IMR-90 (cell line): ENCODE data around the gene SLC18A3. TPM values are rescaled to one million over a fixed set of nuclear protein-coding genes. Genes with fewer than 3 reads are reported as not detected.

Source experiments
- ATAC-seq: fragments of 200-7000 bp; cut with Tn5 transposase; 2 replicates; pipeline ENCODE4 v1.9.1; 2020; ENCODE audit warnings: low read depth, mild to moderate bottlenecking, moderate library complexity
- BruUV-seq: library from RNA; stranded (reverse); fragments of 400-500 nt; replicated peaks from 2 replicates; lab custom pipeline; 2021; lab: Mats Ljungman, UMichigan
- CTCF ChIA-PET: fragments of 300-600 bp; formaldehyde crosslinking; extraction: SDS; loops from one replicate; lab custom pipeline; 2021; ENCODE audit warnings: antibody characterized with exemption; lab: Yijun Ruan, JAX
- POLR2A ChIA-PET: fragments of 300-600 bp; sonication (Branson Sonifier 250); formaldehyde crosslinking; loops from one replicate; lab custom pipeline; 2022; ENCODE audit warnings: antibody characterized with exemption; ENCODE audit not compliant: unreplicated experiment; lab: Charles Lee
- DNase-seq: peaks from one replicate; pipeline ENCODE4 v3.0.0; 2013
- H2AFZ ChIP-seq: replicated peaks from 2 replicates; pipeline ENCODE3; 2013; ENCODE audit warnings: low read length, mild to moderate bottlenecking; ENCODE audit not compliant: poor library complexity
- H2AK5ac ChIP-seq: 2 replicates; pipeline ENCODE4 v1.6.1; 2013; ENCODE audit warnings: low read depth, low read length, inconsistent platforms
- H2AK9ac ChIP-seq: replicated peaks from 2 replicates; pipeline ENCODE3; 2013; ENCODE audit warnings: mild to moderate bottlenecking, low read depth, low read length, moderate library complexity; ENCODE audit not compliant: poor library complexity
- H2BK120ac ChIP-seq: 2 replicates; pipeline ENCODE4 v1.6.1; 2013; ENCODE audit warnings: low read depth, low read length, inconsistent platforms
- H2BK15ac ChIP-seq: 3 replicates; pipeline ENCODE4 v1.6.1; 2013; ENCODE audit warnings: low read depth, low read length, inconsistent platforms
- H2BK20ac ChIP-seq: 2 replicates; pipeline ENCODE4 v1.6.1; 2013; ENCODE audit warnings: low read depth, mild to moderate bottlenecking, inconsistent platforms, low read length, moderate library complexity
- H2BK5ac ChIP-seq: 2 replicates; pipeline ENCODE4 v1.6.1; 2013; ENCODE audit warnings: mild to moderate bottlenecking, low read depth, low read length, inconsistent platforms; ENCODE audit not compliant: poor library complexity, severe bottlenecking
- H3K14ac ChIP-seq: replicated peaks from 2 replicates; pipeline ENCODE4 v1.6.1; 2013; ENCODE audit warnings: low read depth, low read length, inconsistent platforms
- H3K18ac ChIP-seq: 2 replicates; pipeline ENCODE4 v1.6.1; 2013; ENCODE audit warnings: low read depth, low read length, control low read depth
- H3K23ac ChIP-seq: 2 replicates; pipeline ENCODE4 v1.6.1; 2013; ENCODE audit warnings: low read depth, low read length, inconsistent platforms
- H3K27ac ChIP-seq: 2 replicates; pipeline ENCODE4 v1.5.1; 2013; ENCODE audit warnings: mild to moderate bottlenecking, control low read depth, low read length; ENCODE audit not compliant: insufficient read depth
- H3K27me3 ChIP-seq: 2 replicates; pipeline ENCODE4 v1.6.1; 2013; ENCODE audit warnings: low read length; ENCODE audit not compliant: control insufficient read depth, insufficient read depth
- H3K36me3 ChIP-seq: 2 replicates; pipeline ENCODE4 v1.6.1; 2013; ENCODE audit warnings: low read length, mixed read lengths; ENCODE audit not compliant: control insufficient read depth, insufficient read depth
- H3K4ac ChIP-seq: 2 replicates; pipeline ENCODE4 v1.6.1; 2013; ENCODE audit warnings: low read depth, low read length, inconsistent platforms
- H3K4me1 ChIP-seq: 2 replicates; pipeline ENCODE4 v1.6.1; 2013; ENCODE audit warnings: low read length, mixed read lengths; ENCODE audit not compliant: control insufficient read depth, insufficient read depth
- H3K4me2 ChIP-seq: 2 replicates; pipeline ENCODE4 v1.6.1; 2013; ENCODE audit warnings: low read depth, mild to moderate bottlenecking, control low read depth, low read length, moderate library complexity
- H3K4me3 ChIP-seq: 2 replicates; pipeline ENCODE4 v1.5.1; 2013; ENCODE audit warnings: low read depth, mild to moderate bottlenecking, control low read depth, low read length, moderate library complexity; ENCODE audit not compliant: insufficient read depth
- H3K56ac ChIP-seq: 2 replicates; pipeline ENCODE4 v1.6.1; 2013; ENCODE audit warnings: low read length, inconsistent platforms; ENCODE audit not compliant: insufficient read depth; ENCODE audit errors: extremely low read depth
- H3K79me1 ChIP-seq, 2 experiments: 2 replicates each; pipeline ENCODE4 v1.6.1; 2013; ENCODE audit warnings: low read length in 2 of 2, inconsistent platforms in 1 of 2, low read depth in 1 of 2
- H3K9ac ChIP-seq: 2 replicates; pipeline ENCODE4 v1.6.1; 2013; ENCODE audit warnings: low read depth, low read length, control low read depth
- H3K9me1 ChIP-seq: 2 replicates; pipeline ENCODE4 v1.6.1; 2013; ENCODE audit warnings: low read length, inconsistent platforms; ENCODE audit not compliant: insufficient read depth
- H3K9me3 ChIP-seq: 2 replicates; pipeline ENCODE4 v1.6.1; 2013; ENCODE audit warnings: low read length; ENCODE audit not compliant: control insufficient read depth, insufficient read depth
- H4K20me1 ChIP-seq: 2 replicates; pipeline ENCODE4 v1.6.1; 2013; ENCODE audit warnings: low read length, inconsistent platforms; ENCODE audit not compliant: insufficient read depth
- H4K5ac ChIP-seq: 2 replicates; pipeline ENCODE4 v1.6.1; 2013; ENCODE audit warnings: mild to moderate bottlenecking, low read depth, low read length, control low read depth
- H4K8ac ChIP-seq, 2 experiments: 2 replicates each; pipeline ENCODE4 v1.6.1; 2013; ENCODE audit warnings: low read depth in 2 of 2, low read length in 2 of 2, control low read depth in 1 of 2, inconsistent platforms in 1 of 2
- H4K91ac ChIP-seq: 2 replicates; pipeline ENCODE4 v1.6.1; 2013; ENCODE audit warnings: low read depth, low read length, inconsistent platforms; ENCODE audit not compliant: insufficient read depth
- FOS ChIP-seq: fragments of 150-350 bp; IDR thresholded peaks from 2 replicates; pipeline ENCODE4 v1.6.1; 2016; ENCODE audit warnings: low read depth, low read length
- MXI1 ChIP-seq: IDR thresholded peaks from 2 replicates; pipeline ENCODE4 v1.6.1; 2012; ENCODE audit warnings: low read depth, mild to moderate bottlenecking, low read length, moderate library complexity, borderline replicate concordance
- NFE2L2 ChIP-seq: fragments of 150-350 bp; IDR thresholded peaks from 2 replicates; pipeline ENCODE4 v1.6.1; 2016; ENCODE audit warnings: low read depth, mild to moderate bottlenecking, low read length
- RAD21 ChIP-seq: IDR thresholded peaks from 2 replicates; pipeline ENCODE4 v1.6.1; 2012; ENCODE audit warnings: low read length, improper control_type of control experiment
- RCOR1 ChIP-seq: IDR thresholded peaks from 2 replicates; pipeline ENCODE4 v1.6.1; 2012; ENCODE audit warnings: mild to moderate bottlenecking, low read length, improper control_type of control experiment; ENCODE audit not compliant: insufficient replicate concordance
- RFX5 ChIP-seq: IDR thresholded peaks from 2 replicates; pipeline ENCODE4 v1.8.0; 2012; ENCODE audit warnings: low read depth, mild to moderate bottlenecking, low read length, moderate library complexity
- WGBS, 2 experiments: methylation state at CpG; one replicate each; pipeline versions ENCODE4 v1.1.5 to v1.1.7; 2013; ENCODE audit warnings: missing lambda C conversion rate in 2 of 2; ENCODE audit not compliant: insufficient read length in 1 of 2; ENCODE audit errors: extremely low coverage in 2 of 2; 5-methylcytosine and 5-hydroxymethylcytosine counted together
- dilution Hi-C: fragments of 300-500 bp; cut with HindIII; formaldehyde crosslinking; loops from one replicate; pipeline ENCODE4 v1.14.3; 2018; ENCODE audit warnings: low sequenced_read_pairs; ENCODE audit not compliant: unreplicated experiment
- in situ Hi-C: fragments of 300-500 bp; cut with MboI; formaldehyde crosslinking; loops from 3 replicates; pipeline ENCODE4 v1.14.3; 2019; ENCODE audit warnings: low sequenced_read_pairs, inconsistent platforms, mixed read lengths
- intact Hi-C: fragments of 100-400 bp; cut with micrococcal nuclease; formaldehyde crosslinking; loops from 2 replicates; pipeline ENCODE4 v1.10.0; 2022
- polyA plus RNA-seq, 3 experiments: library from polyadenylated mRNA; depleted of rRNA; stranded (reverse); fragments of >200 nt; gene quantifications; 2 replicates each; pipeline ENCODE4 v1.2.3, GENCODE V29; 2012; ENCODE audit warnings: low replicate concordance in 1 of 3
- total RNA-seq: library from RNA; depleted of rRNA; stranded (reverse); fragments of >200 nt; gene quantifications from 2 replicates; pipeline ENCODE4 v1.2.3, GENCODE V29; 2012
- TF ChIP-seq, protein P1 (sequence below): fragments of 150-350 bp; IDR thresholded peaks from 2 replicates; pipeline ENCODE4 v1.6.1; 2016; ENCODE audit warnings: low read depth, mild to moderate bottlenecking, low read length, moderate library complexity, borderline replicate concordance
- TF ChIP-seq, protein P2 (sequence below): fragments of 150-350 bp; IDR thresholded peaks from 2 replicates; pipeline ENCODE4 v1.6.1; 2017; ENCODE audit warnings: mild to moderate bottlenecking, antibody characterized with exemption, low read length, low read depth

SLC18A3 gene
- total and polyA plus RNA-seq, 2 of the 4 experiments (the other 2 are of a cell fraction) = not detected

DNA sequence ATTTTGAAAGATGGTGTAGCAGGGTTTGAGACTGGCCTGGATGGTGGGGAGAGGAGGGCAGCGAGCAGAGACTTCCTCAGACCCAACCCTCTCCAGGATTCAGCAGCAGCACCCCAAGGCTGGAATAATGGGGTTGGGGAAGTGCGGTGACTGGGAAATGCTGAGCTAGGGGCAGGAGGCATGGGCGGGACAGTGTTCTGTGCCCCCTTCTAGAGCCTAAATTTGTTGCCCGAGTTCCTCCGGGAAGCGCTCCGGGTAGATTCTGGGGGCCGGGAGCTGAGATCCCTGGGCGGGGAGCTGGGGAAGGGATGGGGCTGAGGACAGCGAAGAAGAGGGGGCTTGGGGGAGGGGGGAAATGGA is 3.8 kb downstream of the SLC18A3 start, which contains the start of gene CHAT:
Gene CHAT, plus strand, starts transcription at position 156 of the 360 bp plus-strand sequence. Its CDS starts 153 bp downstream, at position 309.
- intact Hi-C loops (no loop called here), dilution Hi-C loops (no loop called here), in situ Hi-C loops (no loop called here)
- BruUV-seq = no TSS peak
- Histone ChIP-seq H2AK5ac (no peak within 1 kb of the TSS), H3K27me3 (peaks cover 81% of the 10 kb centered on the region), H2BK120ac (no peak within 1 kb of the TSS), H4K8ac (no peak within 1 kb of the TSS), H4K91ac (no peak within 1 kb of the TSS), H3K18ac (no peak within 1 kb of the TSS), H3K4me1 (no peaks in the 10 kb centered on the region), H3K56ac (no peak within 1 kb of the TSS), H3K14ac (no peak within 1 kb of the TSS), H2BK5ac (no peak within 1 kb of the TSS), H3K4me3 (no peak within 1 kb of the TSS), H4K20me1 (no peaks in the 10 kb centered on the region), H2BK15ac (no peak within 1 kb of the TSS), H2BK20ac (no peak within 1 kb of the TSS), H3K4ac (no peak within 1 kb of the TSS), H3K4me2 (no peak within 1 kb of the TSS), H2AK9ac (no peak within 1 kb of the TSS), H3K23ac (no peak within 1 kb of the TSS), H2AFZ (no peak within 1 kb of the TSS), H3K27ac (no peak within 1 kb of the TSS), H3K9me1 (no peaks in the 10 kb centered on the region), H4K5ac (no peak within 1 kb of the TSS), H3K79me1 (no peaks in the 10 kb centered on the region), H3K36me3 (no peaks in the 10 kb centered on the region), H3K9ac (no peak within 1 kb of the TSS), H3K9me3 (peaks cover 12% of the 10 kb centered on the region; the same call in 1 of the 2 replicates)
- ATAC-seq = no peak
- 0% methylated on average over 5 of the region's 10 CpGs; no CpG with 5 or more reads in 1 of the 2 experiments for WGBS, 2 experiments
- no peak for DNase-seq
- ChIA-PET CTCF (no interaction called here), POLR2A (no interaction called here)
- TF ChIP-seq, protein P1, sequence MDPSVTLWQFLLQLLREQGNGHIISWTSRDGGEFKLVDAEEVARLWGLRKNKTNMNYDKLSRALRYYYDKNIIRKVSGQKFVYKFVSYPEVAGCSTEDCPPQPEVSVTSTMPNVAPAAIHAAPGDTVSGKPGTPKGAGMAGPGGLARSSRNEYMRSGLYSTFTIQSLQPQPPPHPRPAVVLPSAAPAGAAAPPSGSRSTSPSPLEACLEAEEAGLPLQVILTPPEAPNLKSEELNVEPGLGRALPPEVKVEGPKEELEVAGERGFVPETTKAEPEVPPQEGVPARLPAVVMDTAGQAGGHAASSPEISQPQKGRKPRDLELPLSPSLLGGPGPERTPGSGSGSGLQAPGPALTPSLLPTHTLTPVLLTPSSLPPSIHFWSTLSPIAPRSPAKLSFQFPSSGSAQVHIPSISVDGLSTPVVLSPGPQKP = no peak
- TF ChIP-seq RAD21 = no peak
- TF ChIP-seq MXI1 = no peak
- TF ChIP-seq RFX5 = no peak
- TF ChIP-seq, protein P2, sequence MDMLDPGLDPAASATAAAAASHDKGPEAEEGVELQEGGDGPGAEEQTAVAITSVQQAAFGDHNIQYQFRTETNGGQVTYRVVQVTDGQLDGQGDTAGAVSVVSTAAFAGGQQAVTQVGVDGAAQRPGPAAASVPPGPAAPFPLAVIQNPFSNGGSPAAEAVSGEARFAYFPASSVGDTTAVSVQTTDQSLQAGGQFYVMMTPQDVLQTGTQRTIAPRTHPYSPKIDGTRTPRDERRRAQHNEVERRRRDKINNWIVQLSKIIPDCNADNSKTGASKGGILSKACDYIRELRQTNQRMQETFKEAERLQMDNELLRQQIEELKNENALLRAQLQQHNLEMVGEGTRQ = no peak
- no peak for TF ChIP-seq RCOR1
- TF ChIP-seq NFE2L2 = no peak
- no peak for TF ChIP-seq FOS
